K562 (cell line): ENCODE data around the gene ABRAXAS1. TPM values are rescaled to one million over a fixed set of nuclear protein-coding genes. Genes with fewer than 3 reads are reported as not detected.

Experiments used
- CREBBP ChIP-seq: IDR thresholded peaks from one replicate; pipeline ENCODE4 v1.6.1; 2012; ENCODE audit warnings: low read depth, mild to moderate bottlenecking, control low read depth, inconsistent platforms, low read length
- DACH1 ChIP-seq: fragments of 450-650 bp; IDR thresholded peaks from 2 replicates; pipeline ENCODE4 v1.6.1; 2018; ENCODE audit not compliant: partially characterized antibody
- HES1 ChIP-seq: fragments of 450-650 bp; IDR thresholded peaks from 2 replicates; pipeline ENCODE4 v1.6.1; 2016; ENCODE audit warnings: low read depth, mild to moderate bottlenecking, moderate library complexity
- HOXB6 ChIP-seq: fragments of 250-450 bp; sonication (Bioruptor Pico); IDR thresholded peaks from 2 replicates; pipeline ENCODE4 v1.5.1; 2022; ENCODE audit warnings: mild to moderate bottlenecking, borderline replicate concordance
- RHOXF2B ChIP-seq: fragments of 250-450 bp; sonication (Bioruptor Pico); conservative IDR thresholded peaks from 2 replicates; pipeline ENCODE4 v1.5.1; 2021
- SNIP1 ChIP-seq: fragments of 450-650 bp; IDR thresholded peaks from 2 replicates; pipeline ENCODE4 v1.7.1; 2017; ENCODE audit warnings: low read depth, mild to moderate bottlenecking
- SREBF2 ChIP-seq: sonication (generic); formaldehyde crosslinking; IDR thresholded peaks from 2 replicates; pipeline ENCODE4 v1.4.0; 2020; ENCODE audit warnings: mild to moderate bottlenecking, missing genetic modification reagents
- THRB ChIP-seq: fragments of 450-650 bp; formaldehyde crosslinking; conservative IDR thresholded peaks from 2 replicates; pipeline ENCODE4 v1.4.0; 2022; ENCODE audit warnings: mild to moderate bottlenecking, missing genetic modification characterization
- USF2 ChIP-seq: sonication (generic); formaldehyde crosslinking; IDR thresholded peaks from 2 replicates; pipeline ENCODE4 v1.5.0; 2020; ENCODE audit warnings: missing genetic modification reagents
- XRCC4 ChIP-seq: IDR thresholded peaks from one replicate; pipeline ENCODE4 v1.6.1; 2011; ENCODE audit not compliant: insufficient read depth, insufficient read length; ENCODE audit errors: extremely low read depth
- ZBTB33 ChIP-seq: sonication (generic); formaldehyde crosslinking; IDR thresholded peaks from 2 replicates; pipeline ENCODE4 v1.8.1; 2023; ENCODE audit warnings: mild to moderate bottlenecking, missing genetic modification reagents
- ZBTB9 ChIP-seq: fragments of 450-650 bp; formaldehyde crosslinking; IDR thresholded peaks from 2 replicates; pipeline ENCODE4 v1.4.0; 2020; ENCODE audit warnings: mild to moderate bottlenecking, moderate library complexity
- ZNF23 ChIP-seq: fragments of 250-450 bp; sonication (Bioruptor Pico); IDR thresholded peaks from 2 replicates; pipeline ENCODE4 v1.4.0; 2020; ENCODE audit warnings: mild to moderate bottlenecking
- ZNF592 ChIP-seq: fragments of 450-650 bp; IDR thresholded peaks from 2 replicates; pipeline ENCODE4 v1.6.1; 2017; ENCODE audit warnings: antibody characterized with exemption, mild to moderate bottlenecking
- ZNF778 ChIP-seq: fragments of 450-650 bp; formaldehyde crosslinking; IDR thresholded peaks from 2 replicates; pipeline ENCODE4 v1.4.0; 2020; ENCODE audit warnings: mild to moderate bottlenecking, moderate library complexity
- ZNF780A ChIP-seq: fragments of 250-450 bp; sonication (Bioruptor Pico); IDR thresholded peaks from 2 replicates; pipeline ENCODE4 v1.5.0; 2021; ENCODE audit warnings: mild to moderate bottlenecking
- polyA plus RNA-seq, 8 experiments: library from polyadenylated mRNA; depleted of rRNA in 4 of 8; stranded (reverse) in 5 of 8; unstranded in 3 of 8; fragments of >200 nt; fragmentation: Nextera tagmentation in 2 of 8; fragmentation: Illumina TruSeq in 1 of 8; extraction: Ambion mirVana in 2 of 8; extraction: Trizol in 1 of 8; gene quantifications; 2 replicates each; pipeline versions ENCODE4 v1.2.1 to v1.2.3, GENCODE V29; 2011 to 2014; ENCODE audit warnings: inconsistent platforms in 1 of 8, missing spikeins in 1 of 8
- total RNA-seq, 7 experiments: library from RNA; depleted of rRNA in 6 of 7; stranded (reverse); fragments of >200 nt in 6 of 7; fragmentation: Illumina TruSeq in 2 of 7; extraction: Trizol in 2 of 7; gene quantifications; 2 replicates each; pipeline versions ENCODE4 v1.2.1 to v1.2.3, GENCODE V29; 2011 to 2021; ENCODE audit warnings: low replicate concordance in 1 of 7

ABRAXAS1 gene
- total and polyA plus RNA-seq, 9 of the 15 experiments (the other 6 are each of a cell fraction or from before 2014, with no cell fraction given) = 10.8 to 48.3 (median 22.1) TPM

- TF ChIP-seq ZBTB9 (CRISPR knock-in tag) = no peak; the same call in 1 of the 2 replicates
- TF ChIP-seq HES1 = peak; percentile 50; the same call in 1 of the 2 replicates
- peak; percentile 55 for TF ChIP-seq ZNF592
- no peak for TF ChIP-seq XRCC4
- TF ChIP-seq CREBBP = no peak
- peak; percentile 81 for TF ChIP-seq ZBTB33 (CRISPR knock-in tag)
- no peak for TF ChIP-seq SREBF2 (CRISPR knock-in tag)
- TF ChIP-seq ZNF23 (CRISPR knock-in tag) = no peak
- no peak for TF ChIP-seq SNIP1
- no peak for TF ChIP-seq USF2
- no peak for TF ChIP-seq ZNF778 (CRISPR knock-in tag)
- no peak for TF ChIP-seq ZNF780A (CRISPR knock-in tag)
- no peak for TF ChIP-seq HOXB6 (CRISPR knock-in tag)
- 0 out of 2 replicates have a peak, but pooled peaks have one; percentile 81 for TF ChIP-seq THRB
- TF ChIP-seq RHOXF2B = no peak
- peak; percentile 12 for TF ChIP-seq DACH1
Observed at GRCh38 chr4:83484500-83485461, at the start of gene ABRAXAS1 (continued).
